Gastrocnemius medialis (tissue), 4 donors: Measurements from ENCODE around the gene MRPL48. TPM values are rescaled to one million over a fixed set of nuclear protein-coding genes. Genes with fewer than 3 reads are reported as not detected.

Source experiments
- ATAC-seq, 2 donors: fragments of 150-250 bp; one replicate each; pipeline ENCODE4 v1.9.1; 2016
- DNase-seq, 2 donors: peaks; one replicate each; pipeline ENCODE4 v3.0.0-alpha.2; 2019
- H3K27ac ChIP-seq, 4 donors: fragments of 200-600 bp; sonication (generic); 1 replicate in 1 of 4; 2 replicates in 3 of 4; pipeline ENCODE4 v1.5.1; 2016 to 2018; ENCODE audit warnings: mild to moderate bottlenecking in 2 of 4, moderate library complexity in 1 of 4
- H3K27me3 ChIP-seq, 3 donors: fragments of 200-600 bp; sonication (generic) in 2 of 3; 1 replicate in 1 of 3; 2 replicates in 2 of 3; pipeline versions ENCODE4 v1.5.1 to v1.6.0; 2016 to 2019; ENCODE audit warnings: mild to moderate bottlenecking in 1 of 3, moderate library complexity in 1 of 3
- H3K36me3 ChIP-seq, 2 donors: fragments of 200-600 bp; sonication (generic) in 1 of 2; one replicate each; pipeline ENCODE4 v1.5.1; 2017 to 2018
- H3K4me1 ChIP-seq, 2 donors: fragments of 200-600 bp; sonication (generic) in 1 of 2; one replicate each; pipeline ENCODE4 v1.5.1; 2016 to 2017; ENCODE audit warnings: mild to moderate bottlenecking in 2 of 2
- H3K4me3 ChIP-seq, 4 donors: fragments of 200-600 bp; sonication (generic) in 3 of 4; 1 replicate in 1 of 4; 2 replicates in 3 of 4; pipeline ENCODE4 v1.5.1; 2016 to 2019; ENCODE audit warnings: mild to moderate bottlenecking in 2 of 4
- H3K9me3 ChIP-seq, 3 donors: fragments of 200-600 bp; sonication (generic) in 2 of 3; 1 replicate in 1 of 3; 2 replicates in 2 of 3; pipeline ENCODE4 v1.5.1; 2016 to 2019
- CTCF ChIP-seq, 5 experiments: fragments of 450-650 bp in 3 of 5; fragments of 200-600 bp in 2 of 5; sonication (generic) in 2 of 5; IDR thresholded peaks in 4 of 5; conservative IDR thresholded peaks in 1 of 5; 1 replicate in 4 of 5; 2 replicates in 1 of 5; pipeline ENCODE4 v1.5.1; 2016 to 2019; ENCODE audit warnings: antibody characterized with exemption in 5 of 5, mild to moderate bottlenecking in 3 of 5, moderate library complexity in 3 of 5
- POLR2A ChIP-seq, 2 donors: fragments of 450-650 bp; IDR thresholded peaks; one replicate each; pipeline ENCODE4 v1.6.1; 2017; ENCODE audit warnings: antibody characterized with exemption in 2 of 2, mild to moderate bottlenecking in 2 of 2, moderate library complexity in 2 of 2
- in situ Hi-C, 4 donors: fragments of 200-750 bp; cut with MboI; loops; one replicate each; pipeline versions ENCODE4 v1.15.0 to v1.8.0; 2017; ENCODE audit warnings: low sequenced_read_pairs in 4 of 4
- intact Hi-C: fragments of 100-400 bp; cut with DNase I; formaldehyde crosslinking; loops from one replicate; pipeline ENCODE4 v1.15.1; 2023; ENCODE audit warnings: low total_unique reads
- total RNA-seq, 4 donors: library from RNA; depleted of rRNA; stranded (reverse); fragments of >200 nt; gene quantifications; one replicate each; pipeline versions ENCODE4 v1.1.0 to v1.2.3, GENCODE V29; 2016

The MRPL48 gene
- total RNA-seq, 4 donors from 2014 or later: 9.0 to 29.1 (median 13.4) TPM

GRCh38 chr11:73789279-73789670 is 1.6 kb downstream of the MRPL48 start:
- Histone ChIP-seq H3K4me3 (peak overlapping the region in 3 of 4 donors; percentile 79 to 90 (median 89)), H3K4me1 (peaks cover 8 to 16% of the 10 kb centered on the region in 2 donors), H3K27me3 (no peaks in the 10 kb centered on the region), H3K36me3 (peaks cover 0 to 4% of the 10 kb centered on the region in 2 donors), H3K27ac (peak overlapping the region; percentile 84 to 90 (median 85)), H3K9me3 (no peaks in the 10 kb centered on the region)
- intact Hi-C loops: loop anchor here (5.0 kb wide), 3 partner anchors 37 to 192 kb away; partner anchors contain the start of genes COA4, FAM168A and PAAF1
- TF ChIP-seq CTCF (IDR thresholded peaks at IDR 0.05 in 4 of 5, conservative IDR thresholded peaks at IDR 0.05 in 1 of 5) (no peak), POLR2A (IDR thresholded peaks at IDR 0.05) (no peak)
- no peak for ATAC-seq
- in situ Hi-C loops: loop anchor here in 1 of 4 donors (10.0 kb wide), 1 partner anchor 86 kb away; the partner anchor contains the start of genes COA4 and PAAF1
- no peak for DNase-seq

- ATAC-seq (no peak), DNase-seq (no peak)
- Histone ChIP-seq H3K9me3 (no peaks in the 10 kb centered on the region), H3K27me3 (no peaks in the 10 kb centered on the region), H3K4me1 (peaks cover 15 to 17% of the 10 kb centered on the region in 2 donors), H3K36me3 (peaks cover 0 to 4% of the 10 kb centered on the region in 2 donors), H3K27ac (no peak overlapping the region), H3K4me3 (no peak overlapping the region)
- no peak for TF ChIP-seq POLR2A (IDR thresholded peaks at IDR 0.05)
- TF ChIP-seq CTCF (IDR thresholded peaks at IDR 0.05 in 4 of 5, conservative IDR thresholded peaks at IDR 0.05 in 1 of 5): no peak
- intact Hi-C loops (no loop called here), in situ Hi-C loops (no loop called here)
Observed at GRCh38 chr11:73792584-73792983, 4.9 kb downstream of the MRPL48 start.

GRCh38 chr11:73795925-73796632 is 8.4 kb downstream of the MRPL48 start:
- Histone ChIP-seq H3K4me1 (peaks cover 7 to 12% of the 10 kb centered on the region in 2 donors), H3K36me3 (peaks cover 0 to 4% of the 10 kb centered on the region in 2 donors), H3K27ac (no peak overlapping the region), H3K27me3 (no peaks in the 10 kb centered on the region), H3K9me3 (no peaks in the 10 kb centered on the region), H3K4me3 (no peak overlapping the region)
- DNase-seq (no peak), ATAC-seq (no peak)
- in situ Hi-C loops: no loop called here
- intact Hi-C loops: no loop called here
- TF ChIP-seq POLR2A (IDR thresholded peaks at IDR 0.05) (no peak), CTCF (IDR thresholded peaks at IDR 0.05 in 4 of 5, conservative IDR thresholded peaks at IDR 0.05 in 1 of 5) (no peak)

- H3K4me1 ChIP-seq: peaks cover 7 to 12% of the 10 kb centered on the region in 2 donors
- DNase-seq: peak; percentile 65 to 88
- H3K27ac ChIP-seq: peak overlapping the region in 2 of 4 donors; percentile 47 to 58
- no peaks in the 10 kb centered on the region for H3K9me3 ChIP-seq
- ATAC-seq: peak; percentile 92 to 99
- no peaks in the 10 kb centered on the region for H3K27me3 ChIP-seq
- in situ Hi-C loops: no loop called here
- no peak overlapping the region for H3K4me3 ChIP-seq
- intact Hi-C loops: no loop called here
- TF ChIP-seq CTCF (IDR thresholded peaks at IDR 0.05 in 4 of 5, conservative IDR thresholded peaks at IDR 0.05 in 1 of 5): no peak
- TF ChIP-seq POLR2A (IDR thresholded peaks at IDR 0.05): no peak
- no peaks in the 10 kb centered on the region for H3K36me3 ChIP-seq
Observed at GRCh38 chr11:73797457-73797856, 9.8 kb downstream of the MRPL48 start.
